Brain pericyte (primary cell): ENCODE measurements around the gene PIK3CB.
"Not testable (repeated sequence)": the region's sequence is repeated elsewhere in the genome, so short reads cannot be mapped to it uniquely, and the experiment has no call there.

Experiments
- DNase-seq: peaks from one replicate; pipeline ENCODE4 v3.0.0-alpha.2; 2012; ENCODE audit warnings: low read depth, low spot score

Gene PIK3CB

GRCh38 chr3:138609898-138610266 is 224.8 kb downstream of the PIK3CB start:
- no peak for DNase-seq

GRCh38 chr3:138608322-138609135 is 226.2 kb downstream of the PIK3CB start, which contains the start of gene FAIM:
Gene FAIM (plus strand): TSS chr3:138608771. CDS start chr3:138619727, 10,956 bp downstream.
- DNase-seq: no peak

DNA sequence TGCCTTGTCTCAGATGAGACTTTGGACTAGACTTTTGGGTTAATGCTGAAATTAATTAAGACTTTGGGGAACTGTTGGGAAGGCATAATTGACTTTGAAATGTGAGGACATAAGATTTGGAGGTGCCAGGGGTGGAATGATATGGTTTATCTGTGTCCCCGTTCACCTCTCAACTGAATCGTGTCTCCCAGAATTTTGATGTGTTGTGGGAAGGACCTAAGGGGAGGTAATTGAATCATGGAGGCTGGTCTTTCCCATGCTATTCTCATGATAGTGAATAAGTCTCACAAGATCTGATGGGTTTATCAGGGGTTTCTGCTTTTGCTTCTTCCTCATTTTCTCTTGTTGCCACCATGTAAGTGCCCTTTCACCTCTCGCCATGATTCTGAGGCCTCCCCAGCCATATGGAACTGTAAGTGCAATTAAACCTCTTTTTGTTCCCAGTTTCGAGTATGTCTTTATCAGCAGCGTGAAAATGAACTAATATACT is 230.6 kb downstream of the PIK3CB start:
- DNase-seq: not testable (repeated sequence)
